Heart left ventricle (tissue), 16 donors: ENCODE results near the gene GLE1. TPM values are rescaled to one million over a fixed set of nuclear protein-coding genes. Genes with fewer than 3 reads are reported as not detected.
A peak's percentile ranks its signal among the peaks of the same experiment; 100 is the strongest.

Source experiments
- ATAC-seq, 4 donors: fragments of 200-7000 bp; cut with Tn5 transposase; one replicate each; pipeline ENCODE4 v1.9.1; 2020 to 2022; ENCODE audit warnings: moderate library complexity in 4 of 4, mild to moderate bottlenecking in 3 of 4, moderate number of reproducible peaks in 1 of 4
- DNase-seq, 5 donors: peaks; one replicate each; pipeline ENCODE4 v3.0.0-alpha.2; 2020
- H3K27ac ChIP-seq, 12 donors: fragments of 200-600 bp; sonication (generic) in 4 of 12; one replicate each; pipeline versions ENCODE4 v1.5.0 to v1.8.0; 2016 to 2022; ENCODE audit warnings: mild to moderate bottlenecking in 2 of 12
- H3K27me3 ChIP-seq, 9 donors: fragments of 200-600 bp; sonication (generic) in 2 of 9; one replicate each; pipeline versions ENCODE4 v1.5.1 to v1.8.0; 2016 to 2022; ENCODE audit warnings: mild to moderate bottlenecking in 3 of 9
- H3K36me3 ChIP-seq, 9 donors: fragments of 200-600 bp; sonication (generic) in 2 of 9; one replicate each; pipeline versions ENCODE4 v1.5.0 to v1.8.0; 2018 to 2022; ENCODE audit warnings: mild to moderate bottlenecking in 2 of 9
- H3K4me1 ChIP-seq, 12 donors: fragments of 200-600 bp; sonication (generic) in 4 of 12; one replicate each; pipeline versions ENCODE4 v1.5.0 to v1.8.0; 2016 to 2022; ENCODE audit warnings: mild to moderate bottlenecking in 3 of 12
- H3K4me3 ChIP-seq, 12 donors: fragments of 200-600 bp; sonication (generic) in 4 of 12; one replicate each; pipeline versions ENCODE4 v1.5.0 to v1.8.0; 2017 to 2022; ENCODE audit warnings: mild to moderate bottlenecking in 9 of 12, moderate library complexity in 4 of 12
- H3K9me3 ChIP-seq, 12 donors: fragments of 200-600 bp; sonication (generic) in 4 of 12; one replicate each; pipeline versions ENCODE4 v1.5.0 to v1.8.0; 2016 to 2022; ENCODE audit warnings: mild to moderate bottlenecking in 1 of 12
- CTCF ChIP-seq, 12 donors: fragments of 200-600 bp; sonication (generic) in 4 of 12; IDR thresholded peaks; one replicate each; pipeline versions ENCODE4 v1.5.0 to v1.8.0; 2018 to 2022; ENCODE audit warnings: antibody characterized with exemption in 12 of 12, mild to moderate bottlenecking in 5 of 12
- POLR2A ChIP-seq, 2 donors: fragments of 450-650 bp; IDR thresholded peaks; one replicate each; pipeline ENCODE4 v1.6.1; 2017; ENCODE audit warnings: antibody characterized with exemption in 2 of 2, mild to moderate bottlenecking in 2 of 2, moderate library complexity in 2 of 2
- WGBS, 4 donors: extraction: QIAGEN DNeasy Blood & Tissue Kit in 2 of 4; methylation state at CpG; one replicate each; pipeline versions ENCODE4 v1.1.5 to v1.1.7; 2013 to 2018; 5-methylcytosine and 5-hydroxymethylcytosine counted together
- intact Hi-C, 10 donors: fragments of 100-400 bp; cut with DNase I; formaldehyde crosslinking; loops; one replicate each; pipeline versions ENCODE4 v1.11.1 to v1.14.2; 2022
- polyA plus RNA-seq, 2 donors: library from polyadenylated mRNA; stranded (reverse); fragments of 200-250 nt; gene quantifications; one replicate each; pipeline ENCODE4 v1.2.3, GENCODE V29; 2013
- total RNA-seq, 9 donors: library from RNA; depleted of rRNA in 2 of 9; stranded (reverse); fragments of >200 nt in 2 of 9; fragmentation: NEBNext Ultra II Directional in 3 of 9; extraction: Animal tissue kit (Norgen Biotek cat#: 25700) in 3 of 9; gene quantifications; one replicate each; pipeline versions ENCODE4 v1.1.0 to v1.2.4, GENCODE V29; 2016 to 2023
- donor health status: ischemic (EF 13 %, LVEDD 7.1; RV severe dilation, severe dysfunction).
- donor health status: healthy with polysubstance abuse.
- donor health status: DM: no; HTN: yes; CAD: no.
- donor health status: DM: no; HTN: no; CAD: no.
- donor health status: ischemic (EF 25% LVEDD 6.9; RV normal size, moderate dysfunction).
- donor health status: ischemic (EF 25% LVEDD 5.7; RV mildly dilated, moderate dysfunction).
- donor health status: healthy.
- donor health status: DM: yes; HTN: yes; CAD: no.
- donor health status: ischemic (EF 35%, LVEDD 5.7; RV mildly dilated, moderate dysfunction).
- donor health status: nonischemic (EF 11% LVEDD 7.7; RV severe dilation, severe dysfunction).
- donor health status: DM: yes; HTN: yes; CAD: no.
- donor health status: PGD.
- donor health status: ischemic (EF 29% LVEDD 5.4; RV normal size, mild dysfunction).
- donor health status: nonischemic (EF 23%, LVEDD 6.1; RV moderate dilation, normal function).

The GLE1 gene
- total and polyA plus RNA-seq, 11 donors = 7.5 to 23.5 (median 19.9) TPM

GRCh38 chr9:128512820-128513219, 8.3 kb downstream of the GLE1 start:
- H3K4me3 ChIP-seq = no peak overlapping the region
- H3K9me3 ChIP-seq = no peaks in the 10 kb centered on the region
- peaks cover 0 to 7% (median 0%) of the 10 kb centered on the region in 12 donors for H3K4me1 ChIP-seq
- 94 to 97% (median 95%) methylated on average over 9 of the region's 9 CpGs for WGBS, 4 donors
- no peak overlapping the region for H3K27ac ChIP-seq
- peaks cover 0 to 97% (median 84%) of the 10 kb centered on the region in 9 donors for H3K36me3 ChIP-seq
- intact Hi-C loops = no loop called here
- ATAC-seq (no peak), DNase-seq (no peak)
- H3K27me3 ChIP-seq = no peaks in the 10 kb centered on the region
- TF ChIP-seq CTCF (IDR thresholded peaks at IDR 0.05) (no peak), POLR2A (IDR thresholded peaks at IDR 0.05) (no peak)

GRCh38 chr9:128521956-128522355, 17.4 kb downstream of the GLE1 start:
- H3K36me3 ChIP-seq = peaks cover 0 to 98% (median 86%) of the 10 kb centered on the region in 9 donors
- no peaks in the 10 kb centered on the region for H3K27me3 ChIP-seq
- H3K9me3 ChIP-seq = no peaks in the 10 kb centered on the region
- H3K4me3 ChIP-seq = no peak overlapping the region
- no peak for ATAC-seq
- WGBS, 4 donors = 92 to 95% (median 93%) methylated on average over 6 of the region's 6 CpGs
- peaks cover 0 to 9% (median 5%) of the 10 kb centered on the region in 12 donors for H3K4me1 ChIP-seq
- H3K27ac ChIP-seq = no peak overlapping the region
- intact Hi-C loops = loop anchor here in 1 of 10 donors (10.0 kb wide), 1 partner anchor 73 kb away; no protein-coding TSS in a partner anchor
- TF ChIP-seq CTCF (IDR thresholded peaks at IDR 0.05) (no peak), POLR2A (IDR thresholded peaks at IDR 0.05) (no peak)
- DNase-seq = no peak

- WGBS, 4 donors = 30 to 49% (median 41%) methylated on average over 13 of the region's 13 CpGs
- intact Hi-C loops = loop anchor here in 1 of 10 donors (10.0 kb wide), 1 partner anchor 71 kb away; no protein-coding TSS in a partner anchor
- Histone ChIP-seq H3K9me3 (no peaks in the 10 kb centered on the region), H3K27ac (peak overlapping the region in 1 of 12 donors; percentile 14), H3K27me3 (no peaks in the 10 kb centered on the region), H3K4me1 (peaks cover 0 to 9% (median 5%) of the 10 kb centered on the region in 12 donors), H3K36me3 (peaks cover 0 to 98% (median 86%) of the 10 kb centered on the region in 9 donors), H3K4me3 (no peak overlapping the region)
- no peak for TF ChIP-seq CTCF (IDR thresholded peaks at IDR 0.05)
- TF ChIP-seq POLR2A (IDR thresholded peaks at IDR 0.05) = no peak
- ATAC-seq (peak in 3 of 4 donors; percentile 45 to 53 (median 47)), DNase-seq (peak in 3 of 5 donors; percentile 22 to 57 (median 33))
Measured at GRCh38 chr9:128523199-128523925, 18.8 kb downstream of the GLE1 start.

- Histone ChIP-seq H3K4me3 (no peak overlapping the region), H3K36me3 (peaks cover 0 to 100% (median 93%) of the 10 kb centered on the region in 9 donors), H3K9me3 (no peaks in the 10 kb centered on the region), H3K4me1 (peaks cover 0 to 9% (median 5%) of the 10 kb centered on the region in 12 donors), H3K27ac (no peak overlapping the region), H3K27me3 (no peaks in the 10 kb centered on the region)
- WGBS, 4 donors = 89 to 94% (median 90%) methylated on average over 2 of the region's 2 CpGs
- ATAC-seq (no peak), DNase-seq (no peak)
- no peak for TF ChIP-seq POLR2A (IDR thresholded peaks at IDR 0.05)
- no peak for TF ChIP-seq CTCF (IDR thresholded peaks at IDR 0.05)
- intact Hi-C loops = loop anchor here in 1 of 10 donors (10.0 kb wide), 1 partner anchor 68 kb away; no protein-coding TSS in a partner anchor
Measured at GRCh38 chr9:128526720-128527119, 22.2 kb downstream of the GLE1 start.
